Neural cell (in vitro differentiated cells): ENCODE data around the gene C1QTNF1. TPM values are rescaled to one million over a fixed set of nuclear protein-coding genes. Genes with fewer than 3 reads are reported as not detected.

Source experiments
- H2AFZ ChIP-seq: fragments of 200-600, 300-800 bp; sonication (generic), shearing (Covaris generic); 2 replicates; pipeline ENCODE4 v1.6.0; 2014; ENCODE audit warnings: low read depth, mild to moderate bottlenecking, antibody characterized with exemption, low read length, moderate library complexity
- H3F3A ChIP-seq: fragments of 200-600 bp; shearing (Covaris generic); 2 replicates; pipeline ENCODE4 v1.6.1; 2016; ENCODE audit warnings: mild to moderate bottlenecking, moderate library complexity, mixed read lengths, antibody characterized with exemption, low read length; ENCODE audit not compliant: insufficient read depth, poor library complexity, severe bottlenecking
- H3K27ac ChIP-seq: fragments of 200-600, 300-800 bp; sonication (generic), shearing (Covaris generic); 2 replicates; pipeline ENCODE4 v1.5.1; 2014; ENCODE audit warnings: mild to moderate bottlenecking, low read length, moderate library complexity
- H3K27me3 ChIP-seq: fragments of 300-800, 200-600 bp; sonication (generic), shearing (Covaris generic); 2 replicates; pipeline ENCODE4 v1.6.0; 2014; ENCODE audit warnings: mild to moderate bottlenecking, low read depth, low read length, moderate library complexity; ENCODE audit not compliant: insufficient read depth
- H3K36me3 ChIP-seq: fragments of 300-800, 200-600 bp; sonication (generic), shearing (Covaris generic); 2 replicates; pipeline ENCODE4 v1.5.1; 2014; ENCODE audit warnings: mild to moderate bottlenecking, antibody characterized with exemption, low read length, moderate library complexity; ENCODE audit not compliant: insufficient read depth
- H3K4me2 ChIP-seq: fragments of 300-800, 200-600 bp; sonication (generic), shearing (Covaris generic); 2 replicates; pipeline ENCODE4 v1.6.0; 2014; ENCODE audit warnings: mild to moderate bottlenecking, low read length
- H3K4me3 ChIP-seq: fragments of 300-800, 200-600 bp; sonication (generic), shearing (Covaris generic); 2 replicates; pipeline ENCODE4 v1.5.1; 2014; ENCODE audit warnings: mild to moderate bottlenecking, low read length, moderate library complexity
- H3K79me2 ChIP-seq: fragments of 200-600 bp; shearing (Covaris generic); replicated peaks from 2 replicates; pipeline ENCODE4 v1.6.0; 2014; ENCODE audit warnings: mild to moderate bottlenecking, low read length, moderate library complexity; ENCODE audit not compliant: insufficient read depth
- H3K9ac ChIP-seq: fragments of 300-800, 200-600 bp; sonication (generic), shearing (Covaris generic); 2 replicates; pipeline ENCODE4 v1.6.1; 2016; ENCODE audit warnings: mild to moderate bottlenecking, low read length, mixed read lengths
- H3K9me2 ChIP-seq: fragments of 200-600 bp; shearing (Covaris generic); 2 replicates; pipeline ENCODE4 v1.6.1; 2016; ENCODE audit warnings: mild to moderate bottlenecking, low read length, mixed read lengths; ENCODE audit not compliant: insufficient read depth
- H3K9me3 ChIP-seq: fragments of 200-600, 300-800 bp; sonication (generic), shearing (Covaris generic); 2 replicates; pipeline ENCODE4 v1.6.1; 2016; ENCODE audit warnings: mild to moderate bottlenecking, mixed run types, low read length, moderate library complexity, mixed read lengths
- H4K20me1 ChIP-seq: fragments of 200-600 bp; shearing (Covaris generic); 2 replicates; pipeline ENCODE4 v1.6.1; 2016; ENCODE audit warnings: mild to moderate bottlenecking, mixed run types; ENCODE audit not compliant: insufficient read depth
- EP300 ChIP-seq: fragments of 450-650 bp; conservative IDR thresholded peaks from 2 replicates; pipeline ENCODE4 v1.6.1; 2014; ENCODE audit warnings: antibody characterized with exemption, mild to moderate bottlenecking, moderate library complexity; ENCODE audit not compliant: poor library complexity, severe bottlenecking
- EZH2 ChIP-seq: fragments of 200-600, 300-800 bp; shearing (Covaris generic), sonication (generic); IDR thresholded peaks from 2 replicates; pipeline ENCODE4 v1.6.1; 2014; ENCODE audit warnings: antibody characterized with exemption, low read length, borderline replicate concordance, mild to moderate bottlenecking; ENCODE audit not compliant: insufficient read depth, poor library complexity, severe bottlenecking
- MXI1 ChIP-seq: fragments of 450-650 bp; conservative IDR thresholded peaks from 2 replicates; pipeline ENCODE4 v1.6.1; 2014; ENCODE audit warnings: antibody characterized with exemption, mild to moderate bottlenecking; ENCODE audit not compliant: poor library complexity, severe bottlenecking
- POLR2AphosphoS5 ChIP-seq: IDR thresholded peaks from 2 replicates; pipeline ENCODE4 v1.6.1; 2012
- RAD21 ChIP-seq: fragments of 450-650 bp; conservative IDR thresholded peaks from 2 replicates; pipeline ENCODE4 v1.6.1; 2014; ENCODE audit warnings: antibody characterized with exemption, mild to moderate bottlenecking, moderate library complexity
- SMC3 ChIP-seq: fragments of 450-650 bp; conservative IDR thresholded peaks from 2 replicates; pipeline ENCODE4 v1.6.1; 2014; ENCODE audit warnings: antibody characterized with exemption, mild to moderate bottlenecking, moderate library complexity; ENCODE audit not compliant: poor library complexity
- TAF1 ChIP-seq: IDR thresholded peaks from 2 replicates; pipeline ENCODE4 v1.6.1; 2012; ENCODE audit warnings: low read depth
- polyA plus RNA-seq: library from polyadenylated mRNA; depleted of rRNA; stranded (reverse); fragments of >200 nt; gene quantifications from 2 replicates; pipeline ENCODE4 v1.2.3, GENCODE V29; 2014
- TF ChIP-seq, protein P1 (sequence below): IDR thresholded peaks from 2 replicates; pipeline ENCODE4 v1.6.1; 2012; ENCODE audit warnings: borderline replicate concordance
- TF ChIP-seq, protein P2 (sequence below): fragments of 450-650 bp; IDR thresholded peaks from 2 replicates; pipeline ENCODE4 v1.5.1; 2014; ENCODE audit warnings: antibody characterized with exemption, mild to moderate bottlenecking, moderate library complexity; ENCODE audit not compliant: poor library complexity, severe bottlenecking

Gene C1QTNF1
- polyA plus RNA-seq, 1 donor from 2014 or later = 0.16 TPM

DNA sequence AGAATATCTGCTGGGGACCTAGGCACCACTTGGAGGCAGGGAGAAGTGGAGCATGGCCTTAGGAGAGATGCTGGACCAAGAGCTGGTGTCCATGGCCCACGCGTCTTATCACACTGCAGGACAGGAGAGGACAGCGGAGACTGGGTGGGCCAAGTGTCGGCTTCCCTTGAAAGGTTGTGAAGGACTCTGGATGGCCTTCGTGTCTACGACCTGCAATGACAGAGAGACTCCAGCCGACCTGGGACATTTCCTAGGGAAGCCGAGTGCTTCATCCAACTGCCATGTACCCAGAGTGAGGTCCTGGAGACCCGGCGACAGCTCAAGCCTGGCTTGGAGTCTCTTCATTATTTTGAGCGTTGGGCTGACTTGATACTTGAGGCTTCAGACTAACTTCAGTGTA is 20.5 kb downstream of the C1QTNF1 start:
- TF ChIP-seq EZH2 (no peak), SMC3 (no peak), POLR2AphosphoS5 (no peak), EP300 (no peak), TAF1 (no peak), MXI1 (no peak), RAD21 (no peak)
- TF ChIP-seq, protein P1, sequence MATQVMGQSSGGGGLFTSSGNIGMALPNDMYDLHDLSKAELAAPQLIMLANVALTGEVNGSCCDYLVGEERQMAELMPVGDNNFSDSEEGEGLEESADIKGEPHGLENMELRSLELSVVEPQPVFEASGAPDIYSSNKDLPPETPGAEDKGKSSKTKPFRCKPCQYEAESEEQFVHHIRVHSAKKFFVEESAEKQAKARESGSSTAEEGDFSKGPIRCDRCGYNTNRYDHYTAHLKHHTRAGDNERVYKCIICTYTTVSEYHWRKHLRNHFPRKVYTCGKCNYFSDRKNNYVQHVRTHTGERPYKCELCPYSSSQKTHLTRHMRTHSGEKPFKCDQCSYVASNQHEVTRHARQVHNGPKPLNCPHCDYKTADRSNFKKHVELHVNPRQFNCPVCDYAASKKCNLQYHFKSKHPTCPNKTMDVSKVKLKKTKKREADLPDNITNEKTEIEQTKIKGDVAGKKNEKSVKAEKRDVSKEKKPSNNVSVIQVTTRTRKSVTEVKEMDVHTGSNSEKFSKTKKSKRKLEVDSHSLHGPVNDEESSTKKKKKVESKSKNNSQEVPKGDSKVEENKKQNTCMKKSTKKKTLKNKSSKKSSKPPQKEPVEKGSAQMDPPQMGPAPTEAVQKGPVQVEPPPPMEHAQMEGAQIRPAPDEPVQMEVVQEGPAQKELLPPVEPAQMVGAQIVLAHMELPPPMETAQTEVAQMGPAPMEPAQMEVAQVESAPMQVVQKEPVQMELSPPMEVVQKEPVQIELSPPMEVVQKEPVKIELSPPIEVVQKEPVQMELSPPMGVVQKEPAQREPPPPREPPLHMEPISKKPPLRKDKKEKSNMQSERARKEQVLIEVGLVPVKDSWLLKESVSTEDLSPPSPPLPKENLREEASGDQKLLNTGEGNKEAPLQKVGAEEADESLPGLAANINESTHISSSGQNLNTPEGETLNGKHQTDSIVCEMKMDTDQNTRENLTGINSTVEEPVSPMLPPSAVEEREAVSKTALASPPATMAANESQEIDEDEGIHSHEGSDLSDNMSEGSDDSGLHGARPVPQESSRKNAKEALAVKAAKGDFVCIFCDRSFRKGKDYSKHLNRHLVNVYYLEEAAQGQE = no peak
- TF ChIP-seq, protein P2, sequence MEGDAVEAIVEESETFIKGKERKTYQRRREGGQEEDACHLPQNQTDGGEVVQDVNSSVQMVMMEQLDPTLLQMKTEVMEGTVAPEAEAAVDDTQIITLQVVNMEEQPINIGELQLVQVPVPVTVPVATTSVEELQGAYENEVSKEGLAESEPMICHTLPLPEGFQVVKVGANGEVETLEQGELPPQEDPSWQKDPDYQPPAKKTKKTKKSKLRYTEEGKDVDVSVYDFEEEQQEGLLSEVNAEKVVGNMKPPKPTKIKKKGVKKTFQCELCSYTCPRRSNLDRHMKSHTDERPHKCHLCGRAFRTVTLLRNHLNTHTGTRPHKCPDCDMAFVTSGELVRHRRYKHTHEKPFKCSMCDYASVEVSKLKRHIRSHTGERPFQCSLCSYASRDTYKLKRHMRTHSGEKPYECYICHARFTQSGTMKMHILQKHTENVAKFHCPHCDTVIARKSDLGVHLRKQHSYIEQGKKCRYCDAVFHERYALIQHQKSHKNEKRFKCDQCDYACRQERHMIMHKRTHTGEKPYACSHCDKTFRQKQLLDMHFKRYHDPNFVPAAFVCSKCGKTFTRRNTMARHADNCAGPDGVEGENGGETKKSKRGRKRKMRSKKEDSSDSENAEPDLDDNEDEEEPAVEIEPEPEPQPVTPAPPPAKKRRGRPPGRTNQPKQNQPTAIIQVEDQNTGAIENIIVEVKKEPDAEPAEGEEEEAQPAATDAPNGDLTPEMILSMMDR = no peak
- no peaks in the 10 kb centered on the region for H3K79me2 ChIP-seq
- no peaks in the 10 kb centered on the region for H3K36me3 ChIP-seq
- no peaks in the 10 kb centered on the region for H3K9me2 ChIP-seq
- no peaks in the 10 kb centered on the region for H3K9me3 ChIP-seq
- H3K4me2 ChIP-seq = no peak overlapping the region
- H3K27ac ChIP-seq = no peak overlapping the region
- H2AFZ ChIP-seq = no peak overlapping the region
- H3K4me3 ChIP-seq = no peak overlapping the region
- no peaks in the 10 kb centered on the region for H3K27me3 ChIP-seq
- no peak overlapping the region for H3K9ac ChIP-seq
- no peaks in the 10 kb centered on the region for H3F3A ChIP-seq
- no peaks in the 10 kb centered on the region for H4K20me1 ChIP-seq

DNA sequence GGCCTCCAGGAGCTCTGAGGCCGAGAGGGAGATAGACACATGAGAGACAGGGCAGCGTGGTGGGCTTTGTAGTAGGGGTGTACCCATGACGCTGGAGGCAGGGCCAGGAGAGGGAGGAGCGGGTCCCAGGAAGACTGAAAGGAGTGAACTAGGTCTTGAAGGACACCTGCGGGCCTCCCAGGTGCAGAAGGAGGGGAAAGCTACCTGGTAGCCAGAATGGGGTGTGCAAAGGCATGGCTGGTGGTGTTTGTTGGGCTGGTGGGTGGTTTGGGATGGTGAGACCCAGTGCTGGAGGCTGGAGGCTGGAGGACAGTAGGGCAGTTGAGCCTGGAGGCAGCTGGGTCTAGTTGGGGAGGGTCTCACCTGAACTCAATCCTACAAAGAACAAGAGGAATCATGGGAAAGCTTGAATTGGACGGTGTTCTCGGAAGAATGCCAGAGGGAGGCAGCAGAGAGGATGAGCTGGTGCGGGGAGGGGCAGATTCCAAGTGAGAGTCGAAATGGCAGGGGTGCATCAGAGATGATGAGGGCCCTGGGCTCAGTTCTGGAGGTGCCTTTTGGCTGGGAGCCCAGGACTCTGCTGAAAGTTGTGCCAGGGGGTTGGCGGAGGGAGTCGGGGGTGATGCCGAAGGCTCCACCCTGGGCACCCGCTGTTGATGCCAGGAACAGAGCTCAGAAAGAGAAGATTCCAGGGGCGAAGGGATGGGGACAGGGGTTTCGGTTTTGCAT is 21.2 kb downstream of the C1QTNF1 start:
- no peak overlapping the region for H3K27ac ChIP-seq
- H4K20me1 ChIP-seq = no peaks in the 10 kb centered on the region
- no peak overlapping the region for H3K4me2 ChIP-seq
- H3K79me2 ChIP-seq = no peaks in the 10 kb centered on the region
- no peaks in the 10 kb centered on the region for H3K27me3 ChIP-seq
- no peak overlapping the region for H3K4me3 ChIP-seq
- H3K9me2 ChIP-seq = no peaks in the 10 kb centered on the region
- no peaks in the 10 kb centered on the region for H3K9me3 ChIP-seq
- H3F3A ChIP-seq = no peaks in the 10 kb centered on the region
- no peak overlapping the region for H2AFZ ChIP-seq
- no peak for TF ChIP-seq EZH2
- no peak for TF ChIP-seq POLR2AphosphoS5
- TF ChIP-seq, protein P2 = no peak
- no peak for TF ChIP-seq RAD21
- no peak for TF ChIP-seq MXI1
- TF ChIP-seq, protein P1 = no peak
- no peak for TF ChIP-seq TAF1
- TF ChIP-seq SMC3 = no peak
- TF ChIP-seq EP300 = no peak
- H3K9ac ChIP-seq = no peak overlapping the region
- no peaks in the 10 kb centered on the region for H3K36me3 ChIP-seq
